GM19397 (cell line): ENCODE measurements around the gene ZNF300.
"Not testable (repeated sequence)": the region's sequence is repeated elsewhere in the genome, so short reads cannot be mapped to it uniquely, and the experiment has no call there.

Experiments used
- ATAC-seq: cut with Tn5 transposase; IDR thresholded peaks from one replicate; pipeline ENCODE4 v1.9.1; 2021; ENCODE audit warnings: mild to moderate bottlenecking, moderate library complexity; ENCODE audit not compliant: unreplicated experiment

ZNF300 gene

DNA sequence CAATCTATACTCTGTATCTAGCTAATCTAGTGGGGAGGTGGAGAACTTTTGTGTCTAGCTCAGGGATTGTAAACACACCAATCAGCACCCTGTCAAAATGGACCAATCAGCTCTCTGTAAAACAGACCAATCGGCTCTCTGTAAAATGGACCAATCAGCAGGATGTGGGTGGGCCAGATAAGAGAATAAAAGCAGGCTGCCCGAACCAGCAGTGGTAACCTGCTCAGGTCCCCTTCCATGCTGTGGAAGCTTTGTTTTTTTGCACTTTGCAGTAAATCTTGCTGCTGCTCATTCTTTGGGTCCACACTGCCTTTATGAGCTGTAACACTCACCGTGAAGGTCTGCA lies 58.5 kb downstream of the ZNF300 start, which contains the start of gene IRGM:
IRGM (plus strand) TSS at position 214 of the 346 bp plus-strand sequence. CDS start 1,603 bp downstream, outside the sequence.
- not testable (repeated sequence) for ATAC-seq

DNA sequence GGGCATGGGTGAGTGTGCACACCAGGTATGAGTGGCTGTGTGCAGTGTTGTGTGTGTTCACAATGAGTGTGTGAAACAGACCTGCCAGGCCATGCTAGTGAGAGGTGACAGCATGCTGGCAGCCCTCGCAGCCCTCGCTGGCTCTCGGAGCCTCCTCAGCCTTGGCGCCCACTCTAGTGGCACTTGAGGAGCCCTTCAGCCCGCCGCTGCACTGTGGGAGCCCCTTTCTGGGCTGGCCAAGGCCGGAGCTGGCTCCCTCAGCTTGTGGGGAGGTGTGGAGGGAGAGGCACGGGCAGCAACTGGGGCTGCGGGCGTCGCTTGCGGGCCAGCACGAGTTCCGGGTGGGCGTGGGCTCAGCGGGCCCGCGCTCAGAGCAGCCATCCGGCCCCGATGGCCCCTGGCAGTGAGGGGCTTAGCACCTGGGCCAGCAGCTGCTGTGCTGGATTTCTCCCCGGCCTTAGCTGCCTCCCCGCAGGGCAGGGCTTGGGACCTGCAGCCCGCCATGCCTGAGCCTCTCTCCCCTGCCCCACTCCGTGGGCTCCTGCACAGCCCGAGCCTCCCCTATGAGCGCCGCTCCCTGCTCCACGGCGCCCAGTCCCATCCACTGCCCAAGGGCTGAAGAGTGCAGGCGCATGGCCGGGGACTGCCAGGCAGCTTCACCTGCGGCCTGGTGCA lies 59.5 kb downstream of the ZNF300 start:
- ATAC-seq: not testable (repeated sequence)
